GOT3 (cell line): ENCODE measurements around the gene GZMM.

Source experiments
- DNase-seq: peaks from one replicate; lab custom pipeline; 2025; ENCODE audit warnings: mixed read lengths; lab: John Stamatoyannopoulos, UW

GZMM gene

GRCh38 chr19:535017-535835, 8.6 kb upstream of the GZMM start:
- no peak for DNase-seq

DNA sequence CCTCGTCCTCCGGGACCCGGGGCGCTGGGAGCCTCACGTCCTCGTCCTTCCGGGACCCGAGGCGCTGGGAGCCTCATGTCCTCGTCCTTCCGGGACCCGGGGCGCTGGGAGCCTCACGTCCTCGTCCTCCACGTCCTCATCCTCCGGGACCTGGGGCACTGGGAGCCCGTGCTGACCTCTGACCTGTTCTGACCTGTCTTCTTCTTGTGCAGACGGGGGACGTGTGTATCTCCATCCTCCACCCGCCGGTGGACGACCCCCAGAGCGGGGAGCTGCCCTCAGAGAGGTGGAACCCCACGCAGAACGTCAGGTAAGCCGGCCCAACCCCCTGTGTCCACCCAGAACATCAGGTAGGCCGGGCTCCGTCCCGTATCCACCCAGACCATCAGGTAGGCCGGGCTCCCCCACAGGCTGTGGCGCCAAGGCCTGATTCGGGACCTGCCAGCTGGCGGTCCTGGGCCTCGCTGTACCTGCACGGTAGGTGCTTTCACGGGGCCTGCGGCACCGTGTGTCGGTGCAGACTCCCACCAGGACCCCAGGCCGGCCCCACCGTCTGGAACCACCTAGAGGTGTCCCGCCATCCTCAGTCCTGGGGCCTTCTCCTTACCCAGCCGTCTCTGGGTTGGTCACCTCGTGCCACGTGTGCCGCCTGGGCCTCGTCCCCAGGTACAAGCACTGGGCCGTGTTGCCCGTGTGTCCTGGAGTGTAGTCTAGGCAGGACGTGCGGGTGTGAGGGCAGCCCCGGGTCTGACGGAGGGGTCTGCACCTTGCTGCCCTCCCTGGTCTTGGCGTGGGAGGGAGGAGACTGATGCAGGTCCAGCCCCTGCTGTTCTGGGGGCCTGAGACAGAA, 7.6 kb upstream of the GZMM start:
- DNase-seq: no peak

GRCh38 chr19:536881-537404, 6.9 kb upstream of the GZMM start:
- no peak for DNase-seq

DNA sequence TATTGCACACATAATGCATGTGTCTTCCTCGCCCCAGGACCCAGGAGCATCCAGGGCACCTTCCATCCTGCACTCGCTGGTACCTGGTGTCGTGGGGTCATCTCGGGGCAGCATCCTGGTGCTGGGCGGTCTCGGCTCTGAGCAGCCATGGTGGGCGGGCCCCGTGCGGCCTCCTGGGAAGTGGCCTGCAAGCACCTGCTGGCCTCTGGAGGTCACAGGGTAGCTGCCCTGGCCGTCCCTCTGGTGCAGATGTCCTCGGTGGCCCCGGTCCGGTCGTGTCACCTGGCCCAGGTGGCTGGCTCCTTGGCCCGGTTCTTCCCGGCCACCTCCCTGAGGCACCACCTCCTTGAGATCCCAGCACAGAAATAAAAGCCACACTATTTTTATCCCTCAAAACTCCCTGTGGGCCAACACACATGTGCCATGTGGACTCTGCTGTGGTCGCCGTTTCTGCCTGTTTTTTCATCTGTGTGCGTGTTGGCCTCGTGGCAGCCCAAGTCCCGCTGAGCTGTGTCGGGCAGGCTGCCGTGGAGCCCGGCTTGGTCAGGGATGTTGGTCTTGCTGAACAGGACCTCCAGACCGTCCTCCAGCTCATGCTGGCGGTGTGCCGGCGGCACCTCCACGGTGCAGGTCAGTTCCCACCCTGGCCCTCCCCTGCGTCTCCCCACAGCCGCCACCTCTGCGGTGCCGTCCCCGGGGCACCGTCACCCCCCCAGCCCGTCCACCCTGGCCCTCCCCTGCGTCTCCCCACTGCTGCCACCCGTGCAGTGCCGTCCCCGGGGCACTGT, 5.0 kb upstream of the GZMM start:
- no peak for DNase-seq

GRCh38 chr19:539429-540030, 4.3 kb upstream of the GZMM start:
- DNase-seq: no peak

DNA sequence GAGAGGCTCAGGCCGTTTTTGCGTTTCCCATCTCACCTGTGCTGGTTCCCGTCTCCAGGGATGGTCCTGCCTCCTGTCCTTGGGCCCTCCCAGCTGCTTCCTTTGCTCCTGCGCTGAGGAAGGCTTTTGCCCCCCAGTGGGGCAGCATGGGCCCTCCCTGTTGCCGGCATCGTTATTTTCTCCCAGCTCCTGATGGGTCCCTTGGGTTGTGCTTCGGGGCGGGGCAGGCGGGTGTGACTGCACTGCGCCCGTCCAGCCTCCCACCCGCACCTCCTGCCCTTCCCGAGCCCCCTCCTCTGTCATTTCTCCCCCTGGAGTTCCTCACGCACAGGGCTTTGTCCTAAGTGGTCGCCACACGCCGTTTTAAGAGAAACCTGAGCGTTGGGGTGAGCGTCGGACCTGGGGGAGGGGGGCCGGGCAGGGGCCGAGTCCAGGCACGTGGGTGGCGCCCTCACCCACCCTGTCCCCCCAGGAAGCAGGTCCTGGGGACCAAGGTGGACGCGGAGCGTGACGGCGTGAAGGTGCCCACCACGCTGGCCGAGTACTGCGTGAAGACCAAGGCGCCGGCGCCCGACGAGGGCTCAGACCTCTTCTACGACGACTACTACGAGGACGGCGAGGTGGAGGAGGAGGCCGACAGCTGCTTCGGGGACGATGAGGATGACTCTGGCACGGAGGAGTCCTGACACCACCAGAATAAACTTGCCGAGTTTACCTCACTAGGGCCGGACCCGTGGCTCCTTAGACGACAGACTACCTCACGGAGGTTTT, 2.8 kb upstream of the GZMM start:
- DNase-seq: no peak

- no peak for DNase-seq
Observed at GRCh38 chr19:541699-542098, 2.2 kb upstream of the GZMM start.

- no peak for DNase-seq
Observed at GRCh38 chr19:542173-542866, 1.5 kb upstream of the GZMM start.

DNA sequence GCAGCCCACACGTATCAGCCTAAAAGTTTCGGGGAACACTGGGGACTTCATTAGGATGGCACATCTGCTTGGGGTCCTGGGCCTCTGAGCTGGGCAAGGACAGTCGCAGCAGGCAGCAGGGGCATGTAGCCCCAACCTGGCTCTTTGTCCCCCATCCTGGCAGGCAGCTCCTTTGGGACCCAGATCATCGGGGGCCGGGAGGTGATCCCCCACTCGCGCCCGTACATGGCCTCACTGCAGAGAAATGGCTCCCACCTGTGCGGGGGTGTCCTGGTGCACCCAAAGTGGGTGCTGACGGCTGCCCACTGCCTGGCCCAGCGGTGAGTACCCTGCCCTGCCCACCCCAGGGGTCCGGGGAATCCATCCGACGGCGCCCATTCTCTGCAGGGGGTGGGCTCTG, 3.3 kb downstream of the GZMM start:
- DNase-seq: no peak

GRCh38 chr19:547836-548720, 4.2 kb downstream of the GZMM start:
- DNase-seq: no peak

- DNase-seq: no peak
Observed at GRCh38 chr19:548886-549830, 5.3 kb downstream of the GZMM start.

GRCh38 chr19:554817-555216, 11.0 kb downstream of the GZMM start:
- DNase-seq: no peak

GRCh38 chr19:555474-555808, 11.6 kb downstream of the GZMM start:
- DNase-seq: no peak

DNA sequence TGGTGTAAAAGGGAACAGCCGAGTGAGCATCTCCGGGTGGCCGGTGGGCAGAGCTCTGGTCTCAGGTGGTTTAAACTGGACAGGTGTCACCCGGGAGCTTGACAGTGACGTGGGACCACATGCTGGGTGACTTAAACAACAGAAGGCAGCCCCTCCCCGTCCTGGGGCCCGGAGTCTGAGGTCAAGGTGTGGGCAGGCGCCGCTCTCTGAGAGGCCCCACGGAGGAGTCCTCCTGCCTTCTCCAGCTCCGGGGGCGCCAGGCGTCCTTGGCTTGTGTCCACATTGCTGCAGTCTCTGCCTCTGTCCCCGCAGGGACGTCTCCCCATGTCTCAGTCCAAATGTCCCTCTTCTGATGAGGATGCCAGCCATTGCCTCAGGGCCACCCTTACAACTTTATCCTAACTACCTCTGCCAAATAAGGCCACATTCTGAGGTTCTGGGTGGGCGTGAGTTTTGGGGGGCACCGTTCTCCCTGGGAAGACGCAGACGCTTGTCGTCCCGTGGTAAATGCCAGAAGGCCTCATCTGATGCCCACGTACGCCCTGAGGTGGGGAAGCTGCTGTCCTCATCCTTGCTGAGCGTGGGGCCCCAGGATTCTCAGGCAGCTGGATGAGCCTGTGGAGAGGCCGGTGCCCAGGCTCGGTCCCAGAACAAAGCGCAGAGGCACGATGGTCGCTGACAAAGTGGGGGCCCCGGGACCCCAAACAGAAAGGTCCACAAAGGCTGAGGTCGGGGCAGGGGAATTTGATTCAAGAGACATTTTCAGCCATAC, 12.9 kb downstream of the GZMM start:
- DNase-seq: no peak

DNA sequence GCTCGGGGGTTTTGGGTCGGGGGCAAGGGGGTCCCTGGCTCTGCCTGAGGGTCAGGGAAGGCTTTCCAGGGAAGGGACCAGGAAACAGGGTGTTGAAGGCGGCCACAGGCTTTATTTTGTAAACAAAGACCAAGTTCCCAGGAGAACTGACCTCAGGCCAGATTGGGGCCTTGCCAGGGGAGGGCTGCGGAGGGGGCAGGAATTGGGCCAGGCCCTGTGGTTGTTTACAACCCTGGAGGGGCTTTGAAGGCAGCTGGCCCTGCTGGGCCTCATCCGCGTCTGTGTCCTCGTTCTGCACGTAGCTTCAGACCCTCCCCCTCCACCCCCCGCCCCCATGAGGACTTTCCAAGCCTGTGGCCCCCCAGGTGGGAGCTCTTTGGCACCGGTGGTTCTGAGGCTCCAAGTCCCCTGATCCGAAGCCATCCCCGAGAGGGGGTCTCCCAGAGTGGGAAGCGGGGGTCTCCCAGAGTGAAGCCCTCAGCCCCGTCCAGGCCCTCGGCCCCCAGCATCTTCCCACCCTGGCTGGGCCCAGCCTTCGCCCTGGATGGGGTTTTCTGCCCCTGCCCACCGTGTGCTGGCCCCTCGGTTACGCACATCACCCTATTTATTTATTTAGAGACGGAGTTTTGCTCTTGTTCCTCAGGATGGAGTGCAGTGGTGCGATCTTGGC, 15.1 kb downstream of the GZMM start:
- DNase-seq: no peak

GRCh38 chr19:560121-560520, 16.3 kb downstream of the GZMM start:
- DNase-seq: no peak

DNA sequence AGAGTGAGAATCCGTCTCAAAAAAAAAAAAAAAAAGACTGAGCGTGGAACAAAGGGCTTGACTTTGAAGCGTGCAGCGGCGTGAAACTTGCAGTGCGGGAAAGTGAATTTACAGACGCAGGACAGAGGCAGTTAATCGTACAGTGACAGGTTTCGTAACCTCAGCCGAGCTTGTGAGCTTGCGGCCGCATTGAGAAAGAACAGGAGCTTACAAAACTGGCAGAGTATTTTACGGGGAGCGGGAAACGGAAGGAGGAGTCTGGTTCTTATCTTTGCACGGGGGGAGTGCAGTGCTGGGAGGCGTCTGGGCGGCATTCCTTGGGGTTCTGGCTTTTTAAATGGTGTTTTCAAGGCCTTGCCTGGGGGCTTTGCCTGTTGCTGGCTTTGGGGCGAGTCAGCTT, 22.6 kb downstream of the GZMM start:
- no peak for DNase-seq
